Right lobe of liver (tissue), 4 donors: ENCODE results near the gene LONP1.

ENCODE experiments used
- POLR2A ChIP-seq: fragments of 450-650 bp; IDR thresholded peaks from one replicate; pipeline ENCODE4 v1.6.1; 2017; ENCODE audit warnings: antibody characterized with exemption, mild to moderate bottlenecking
- TF ChIP-seq, protein P1 (sequence below), 4 donors: fragments of 200-600 bp in 3 of 4; fragments of 450-650 bp in 1 of 4; IDR thresholded peaks; one replicate each; pipeline versions ENCODE4 v1.5.1 to v1.8.0; 2016 to 2022; ENCODE audit warnings: antibody characterized with exemption in 4 of 4, mild to moderate bottlenecking in 2 of 4
- donor health status: DM: no; HTN: no; CAD: no.
- donor health status: DM: no; HTN: no; CAD: no.
- donor health status: DM: no; HTN: yes; CAD: no.

DNA sequence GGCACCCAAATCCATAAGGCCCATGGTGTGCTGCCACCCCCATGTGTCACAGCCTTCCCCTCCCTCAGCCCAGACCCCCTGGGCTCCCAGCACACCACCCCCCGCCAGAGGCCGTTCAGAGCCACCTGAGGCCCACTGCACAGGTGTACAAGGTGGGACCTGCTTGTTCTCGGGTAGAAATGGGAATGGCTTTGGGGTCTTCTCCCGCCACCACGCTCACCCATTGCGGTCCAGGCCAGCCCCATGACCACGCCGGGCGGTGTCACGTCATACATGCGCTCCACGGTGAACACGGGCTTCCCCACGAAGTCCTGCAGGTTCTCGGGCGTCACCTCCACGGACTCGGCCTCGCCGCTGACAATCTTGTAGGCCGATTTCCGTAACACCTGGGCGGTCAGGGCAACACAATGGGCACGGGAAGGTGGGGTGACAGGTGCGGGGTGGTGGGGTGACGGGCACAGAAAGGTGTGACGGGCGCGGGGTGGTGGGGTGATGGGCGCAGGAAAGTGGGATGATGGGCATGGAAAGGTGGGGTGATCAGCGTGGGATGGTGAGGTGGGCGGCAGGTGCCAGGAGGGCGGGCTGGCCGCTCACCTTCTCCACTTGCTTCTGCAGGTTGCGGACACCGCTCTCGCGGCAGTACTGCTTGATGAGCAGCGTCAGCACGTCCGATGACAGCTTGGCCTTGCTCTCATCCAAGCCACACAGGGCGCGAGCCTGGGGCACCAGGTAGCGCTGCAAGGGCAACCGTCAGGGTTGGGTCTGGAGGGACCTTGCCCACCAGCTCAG, 25.6 kb downstream of the LONP1 start:
- TF ChIP-seq, protein P1, sequence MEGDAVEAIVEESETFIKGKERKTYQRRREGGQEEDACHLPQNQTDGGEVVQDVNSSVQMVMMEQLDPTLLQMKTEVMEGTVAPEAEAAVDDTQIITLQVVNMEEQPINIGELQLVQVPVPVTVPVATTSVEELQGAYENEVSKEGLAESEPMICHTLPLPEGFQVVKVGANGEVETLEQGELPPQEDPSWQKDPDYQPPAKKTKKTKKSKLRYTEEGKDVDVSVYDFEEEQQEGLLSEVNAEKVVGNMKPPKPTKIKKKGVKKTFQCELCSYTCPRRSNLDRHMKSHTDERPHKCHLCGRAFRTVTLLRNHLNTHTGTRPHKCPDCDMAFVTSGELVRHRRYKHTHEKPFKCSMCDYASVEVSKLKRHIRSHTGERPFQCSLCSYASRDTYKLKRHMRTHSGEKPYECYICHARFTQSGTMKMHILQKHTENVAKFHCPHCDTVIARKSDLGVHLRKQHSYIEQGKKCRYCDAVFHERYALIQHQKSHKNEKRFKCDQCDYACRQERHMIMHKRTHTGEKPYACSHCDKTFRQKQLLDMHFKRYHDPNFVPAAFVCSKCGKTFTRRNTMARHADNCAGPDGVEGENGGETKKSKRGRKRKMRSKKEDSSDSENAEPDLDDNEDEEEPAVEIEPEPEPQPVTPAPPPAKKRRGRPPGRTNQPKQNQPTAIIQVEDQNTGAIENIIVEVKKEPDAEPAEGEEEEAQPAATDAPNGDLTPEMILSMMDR (IDR thresholded peaks at IDR 0.05), result no peak
- no peak for TF ChIP-seq POLR2A
